Transverse colon (tissue), 4 donors: Measurements from ENCODE around the gene SFXN5.

Experiments used
- EP300 ChIP-seq: sonication (generic); formaldehyde crosslinking; IDR thresholded peaks from one replicate; pipeline ENCODE4 v1.6.1; 2017; ENCODE audit warnings: antibody characterized with exemption, low read depth
- POLR2A ChIP-seq: fragments of 450-650 bp; IDR thresholded peaks from one replicate; pipeline ENCODE4 v1.6.1; 2016; ENCODE audit warnings: antibody characterized with exemption, mild to moderate bottlenecking, moderate library complexity
- POLR2AphosphoS5 ChIP-seq, 3 donors: sonication (generic); formaldehyde crosslinking; IDR thresholded peaks; one replicate each; pipeline ENCODE4 v1.6.1; 2016; ENCODE audit warnings: antibody characterized with exemption in 3 of 3
- TF ChIP-seq, protein P1 (sequence below), 5 experiments: fragments of 200-600 bp in 3 of 5; fragments of 450-650 bp in 2 of 5; sonication (generic) in 3 of 5; IDR thresholded peaks; 1 replicate in 2 of 5; 2 replicates in 3 of 5; pipeline ENCODE4 v1.5.1; 2016 to 2017; ENCODE audit warnings: antibody characterized with exemption in 5 of 5, inconsistent platforms in 3 of 5, mild to moderate bottlenecking in 2 of 5, moderate library complexity in 1 of 5

DNA sequence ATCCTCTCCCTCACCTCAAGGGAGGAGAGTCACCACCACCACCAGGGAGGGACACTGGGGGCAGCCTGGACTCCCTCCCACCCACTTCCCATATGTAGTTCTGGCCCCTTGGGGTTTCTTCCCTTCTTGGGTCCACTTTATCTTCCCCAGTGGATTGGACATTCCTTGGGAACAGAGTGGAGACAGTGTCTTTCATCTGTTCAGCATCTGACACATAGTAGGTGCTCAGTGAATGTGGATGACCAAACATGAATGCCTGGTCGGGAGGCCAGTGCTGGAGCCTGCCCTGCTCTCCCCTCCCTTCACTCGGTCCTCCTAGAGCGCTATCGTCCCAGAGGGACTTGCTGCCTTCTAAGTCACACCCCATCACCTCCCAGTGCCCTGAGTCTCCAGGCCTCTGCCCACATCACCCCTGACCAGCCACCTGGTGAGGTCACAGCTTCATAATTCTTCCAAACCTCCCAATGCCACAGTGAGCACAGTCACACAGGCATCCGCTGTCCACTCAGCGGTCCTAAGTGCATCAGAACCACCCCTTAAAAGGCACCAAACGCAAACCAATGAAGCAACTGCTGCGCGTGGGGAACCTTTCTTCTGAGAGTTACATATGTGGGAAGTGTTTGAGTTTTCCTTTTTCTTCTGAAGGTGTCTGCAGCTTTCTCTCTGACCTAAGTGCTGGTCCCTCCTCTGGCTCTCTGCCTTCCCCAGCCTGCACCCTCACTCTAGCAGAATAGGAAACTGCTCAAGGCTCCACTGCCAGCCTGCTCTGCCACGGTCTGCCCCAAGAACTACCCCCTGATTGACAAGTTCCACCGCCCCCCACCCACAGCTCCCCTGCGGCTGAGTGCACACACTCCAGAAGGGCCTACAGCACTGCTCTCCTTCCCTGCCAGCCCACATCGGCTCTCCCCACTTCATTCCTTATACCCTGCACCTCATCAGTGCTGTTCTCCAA, 7.2 kb upstream of the SFXN5 start:
- TF ChIP-seq POLR2A = no peak
- TF ChIP-seq, protein P1, sequence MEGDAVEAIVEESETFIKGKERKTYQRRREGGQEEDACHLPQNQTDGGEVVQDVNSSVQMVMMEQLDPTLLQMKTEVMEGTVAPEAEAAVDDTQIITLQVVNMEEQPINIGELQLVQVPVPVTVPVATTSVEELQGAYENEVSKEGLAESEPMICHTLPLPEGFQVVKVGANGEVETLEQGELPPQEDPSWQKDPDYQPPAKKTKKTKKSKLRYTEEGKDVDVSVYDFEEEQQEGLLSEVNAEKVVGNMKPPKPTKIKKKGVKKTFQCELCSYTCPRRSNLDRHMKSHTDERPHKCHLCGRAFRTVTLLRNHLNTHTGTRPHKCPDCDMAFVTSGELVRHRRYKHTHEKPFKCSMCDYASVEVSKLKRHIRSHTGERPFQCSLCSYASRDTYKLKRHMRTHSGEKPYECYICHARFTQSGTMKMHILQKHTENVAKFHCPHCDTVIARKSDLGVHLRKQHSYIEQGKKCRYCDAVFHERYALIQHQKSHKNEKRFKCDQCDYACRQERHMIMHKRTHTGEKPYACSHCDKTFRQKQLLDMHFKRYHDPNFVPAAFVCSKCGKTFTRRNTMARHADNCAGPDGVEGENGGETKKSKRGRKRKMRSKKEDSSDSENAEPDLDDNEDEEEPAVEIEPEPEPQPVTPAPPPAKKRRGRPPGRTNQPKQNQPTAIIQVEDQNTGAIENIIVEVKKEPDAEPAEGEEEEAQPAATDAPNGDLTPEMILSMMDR (IDR thresholded peaks at IDR 0.05) = no peak
- no peak for TF ChIP-seq EP300
- TF ChIP-seq POLR2AphosphoS5 (IDR thresholded peaks at IDR 0.05) = no peak
